A375 (cell line): ENCODE measurements around the gene MEAF6. TPM values are rescaled to one million over a fixed set of nuclear protein-coding genes. Genes with fewer than 3 reads are reported as not detected.

Experiments used
- small RNA-seq: library from RNA; depleted of rRNA; stranded (forward); fragments of <200 nt; gene quantifications from one replicate; pipeline ENCODE3, GENCODE V24; 2014
- total RNA-seq: library from RNA; depleted of rRNA; stranded (reverse); fragments of >200 nt; shearing (Covaris generic); gene quantifications from 2 replicates; pipeline ENCODE4 v1.2.3, GENCODE V29; 2014; rRNA removed

MEAF6 gene
- 100 and 101 TPM in 2 replicates for total RNA-seq

DNA sequence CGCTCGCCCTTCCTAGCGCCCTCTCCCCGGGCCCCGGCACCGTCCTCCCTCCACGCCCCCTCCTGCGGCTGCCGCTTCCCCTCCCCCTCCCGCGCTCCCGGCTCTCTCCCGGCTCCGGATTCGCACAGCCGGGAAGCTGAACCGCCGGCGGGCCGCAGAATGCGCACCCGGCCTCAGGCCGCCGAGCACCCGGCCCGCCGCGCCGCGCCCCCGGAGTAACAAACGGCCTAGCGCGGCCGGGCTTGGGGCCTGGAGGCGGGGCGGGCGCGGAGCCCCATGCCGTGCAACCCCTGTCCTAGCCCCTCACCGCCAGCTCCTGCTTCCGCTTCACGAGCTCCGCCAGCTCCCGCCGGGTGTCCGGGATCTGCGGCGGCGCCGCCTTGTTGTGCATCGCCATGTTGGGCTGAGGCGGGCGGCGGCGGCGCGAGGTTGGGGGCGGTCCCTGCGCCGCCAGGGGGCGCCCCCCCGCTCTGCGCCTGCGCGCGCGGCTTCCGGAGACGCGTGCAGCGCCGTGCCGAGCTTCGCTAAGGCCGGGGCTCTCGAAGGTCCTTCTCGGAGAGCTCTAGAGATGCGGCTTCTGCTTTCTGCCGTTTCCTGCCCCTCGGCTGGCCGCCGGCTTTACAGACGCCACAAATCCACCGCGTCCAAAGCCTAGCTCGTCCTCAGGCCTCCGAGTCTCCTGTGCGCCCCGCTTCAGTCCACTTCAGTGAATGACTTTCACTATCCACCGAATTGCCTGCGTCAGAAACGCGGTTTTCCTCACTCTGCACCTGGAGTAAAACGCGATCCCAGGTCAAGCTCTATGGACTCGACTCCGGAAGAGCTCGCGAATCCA, at the start of gene MEAF6:
TSS of gene MEAF6 (minus strand) at position 417 of the 835 bp plus-strand sequence. CDS start at position 397, 20 bp downstream.

DNA sequence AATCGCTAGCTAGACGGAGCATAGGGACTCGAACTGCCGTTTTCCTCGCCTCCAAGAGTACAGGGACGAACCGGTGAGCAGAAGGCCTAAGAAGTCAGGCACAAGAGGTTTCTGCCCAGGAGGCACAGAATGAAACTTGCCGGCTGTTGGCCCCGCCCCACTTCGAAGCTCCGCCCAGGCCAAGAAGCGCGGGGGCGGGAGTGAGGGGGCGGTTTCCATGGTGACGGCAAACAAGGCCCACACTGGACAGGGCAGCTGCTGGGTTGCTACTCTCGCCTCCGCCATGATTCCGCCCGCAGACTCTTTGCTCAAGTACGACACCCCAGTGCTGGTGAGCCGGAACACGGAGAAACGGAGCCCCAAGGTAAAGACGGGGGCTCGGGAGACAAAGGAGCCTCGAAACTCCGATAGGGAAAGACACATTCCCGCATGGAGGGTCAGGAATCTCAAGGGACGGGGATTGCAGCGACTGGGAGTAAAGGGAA, 42.2 kb upstream of the MEAF6 start, which contains the start of gene DNALI1:
TSS of gene DNALI1 (plus strand) at position 229 of the 485 bp plus-strand sequence. CDS start at position 284, 55 bp downstream.

DNA sequence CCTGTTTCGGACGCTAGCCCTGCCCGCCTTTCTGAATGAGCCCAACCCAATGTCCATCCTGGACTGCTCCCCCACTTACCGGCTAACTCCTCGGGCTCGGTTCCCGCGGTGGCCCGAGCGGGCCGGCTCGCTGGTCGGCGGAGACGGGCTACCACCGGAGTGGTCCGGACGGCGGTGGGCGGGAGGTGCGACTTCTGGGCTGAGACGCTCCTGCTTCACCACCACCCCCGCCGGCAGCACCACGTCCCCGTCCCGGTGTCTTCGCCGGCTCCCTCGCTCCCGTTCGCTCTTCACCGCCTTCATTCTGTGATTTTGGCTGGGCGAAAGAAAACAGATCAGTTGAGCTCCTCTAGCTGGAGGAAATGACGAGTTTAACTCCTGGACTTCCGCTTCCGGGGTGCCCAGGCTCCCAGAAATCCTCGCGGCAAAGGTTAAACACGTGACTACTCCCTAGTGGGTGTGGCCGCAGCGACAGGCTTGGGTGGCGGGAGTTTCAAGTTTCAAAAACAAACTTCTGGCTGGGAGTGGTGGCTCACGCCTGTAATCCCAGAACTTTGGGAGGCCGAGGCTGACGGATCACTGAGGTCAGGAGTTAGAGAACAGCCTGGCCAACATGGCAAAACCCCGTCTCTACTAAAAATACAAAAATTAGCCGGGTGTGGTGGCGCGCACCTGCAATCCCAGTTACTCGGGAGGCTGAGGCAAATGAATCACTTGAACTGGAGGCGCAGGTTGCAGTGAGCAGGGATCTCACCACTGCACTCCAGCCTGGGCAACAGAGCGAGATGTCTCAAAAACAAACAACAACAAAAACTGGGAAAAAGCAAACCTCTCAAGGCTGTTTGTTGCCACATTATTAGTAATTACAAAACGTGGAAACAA, 39.6 kb upstream of the MEAF6 start, which contains the start of gene SNIP1:
TSS of gene SNIP1 (minus strand) at position 367 of the 882 bp plus-strand sequence. CDS start at position 303, 64 bp downstream.

DNA sequence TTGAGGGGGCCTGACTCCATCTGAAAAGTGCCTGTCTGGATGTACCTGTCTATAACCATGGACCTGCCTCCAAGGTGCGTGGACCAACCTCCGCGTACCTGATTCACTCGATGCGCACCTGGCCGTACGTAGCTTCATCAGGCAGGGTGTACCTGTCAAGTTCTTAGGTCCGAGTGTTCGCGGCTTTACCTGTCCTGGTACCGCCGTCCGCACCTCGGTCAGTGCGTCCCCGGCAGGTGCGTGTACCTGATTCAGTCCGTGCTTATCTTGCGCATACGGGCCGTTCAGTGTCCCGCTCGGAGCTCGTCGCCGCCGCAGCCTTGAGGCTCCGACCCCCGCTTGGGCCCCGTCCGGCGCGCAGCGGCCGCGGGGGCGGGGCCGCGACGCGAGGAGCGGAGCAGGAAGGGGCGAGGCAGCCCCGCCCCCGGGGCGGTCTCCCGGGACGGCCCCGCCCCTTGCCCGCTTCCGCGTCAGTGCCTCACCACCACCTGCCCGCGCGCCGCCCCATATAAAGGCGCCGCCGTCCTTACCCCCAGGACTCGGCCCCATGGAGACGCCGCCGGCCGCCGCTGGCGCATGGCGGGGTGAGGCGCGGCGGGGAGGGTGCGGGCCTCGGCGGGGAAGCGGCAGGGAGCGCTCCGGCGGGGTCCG, 40.4 kb downstream of the MEAF6 start, which contains the start of gene ZC3H12A:
TSS of gene ZC3H12A (plus strand) at position 535 of the 651 bp plus-strand sequence. CDS start 917 bp downstream, outside the sequence.

Small RNA genes lying within 50 kb of the gene (small RNA-seq; reads per million reads assigned to genes)
- gene AL034379.1 = not detected
- not detected for gene MIR5581

Other genes starting within 250 kb of the MEAF6 start
- gene ZC3H12A, start 40.2 kb downstream of the MEAF6 start, total RNA-seq = 14.9 and 16.8 TPM in 2 replicates
- 24.8 and 28.9 TPM in 2 replicates for gene SNIP1, start 39.5 kb upstream of the MEAF6 start, total RNA-seq
- 0.41 TPM in 1 of 2 replicates, not detected in the other for gene DNALI1, start 42.2 kb upstream of the MEAF6 start, total RNA-seq
- gene GNL2, start 81.2 kb upstream of the MEAF6 start, total RNA-seq = 158 and 171 TPM in 2 replicates
- not detected in 2 replicates for gene RSPO1, start 120.1 kb upstream of the MEAF6 start, total RNA-seq
- 18.6 and 24.2 TPM in 2 replicates for gene CDCA8, start 177.8 kb upstream of the MEAF6 start, total RNA-seq